HFF-Myc (cell line): ENCODE data around the gene SUOX.
"Not testable (repeated sequence)": the region's sequence is repeated elsewhere in the genome, so short reads cannot be mapped to it uniquely, and the experiment has no call there.

Experiments used
- DNase-seq: peaks from one replicate; pipeline ENCODE4 v3.0.0-alpha.2; 2011; ENCODE audit warnings: low read depth; ENCODE audit errors: extremely low read depth
- H3K4me3 ChIP-seq: replicated peaks from 2 replicates; pipeline ENCODE4 v1.5.1; 2011; ENCODE audit warnings: low read depth, mild to moderate bottlenecking, control low read depth, low read length
- CTCF ChIP-seq: IDR thresholded peaks from 2 replicates; pipeline ENCODE4 v1.5.1; 2012; ENCODE audit warnings: mild to moderate bottlenecking, low read depth, low read length, control low read depth; ENCODE audit errors: missing control alignments

The SUOX gene

DNA sequence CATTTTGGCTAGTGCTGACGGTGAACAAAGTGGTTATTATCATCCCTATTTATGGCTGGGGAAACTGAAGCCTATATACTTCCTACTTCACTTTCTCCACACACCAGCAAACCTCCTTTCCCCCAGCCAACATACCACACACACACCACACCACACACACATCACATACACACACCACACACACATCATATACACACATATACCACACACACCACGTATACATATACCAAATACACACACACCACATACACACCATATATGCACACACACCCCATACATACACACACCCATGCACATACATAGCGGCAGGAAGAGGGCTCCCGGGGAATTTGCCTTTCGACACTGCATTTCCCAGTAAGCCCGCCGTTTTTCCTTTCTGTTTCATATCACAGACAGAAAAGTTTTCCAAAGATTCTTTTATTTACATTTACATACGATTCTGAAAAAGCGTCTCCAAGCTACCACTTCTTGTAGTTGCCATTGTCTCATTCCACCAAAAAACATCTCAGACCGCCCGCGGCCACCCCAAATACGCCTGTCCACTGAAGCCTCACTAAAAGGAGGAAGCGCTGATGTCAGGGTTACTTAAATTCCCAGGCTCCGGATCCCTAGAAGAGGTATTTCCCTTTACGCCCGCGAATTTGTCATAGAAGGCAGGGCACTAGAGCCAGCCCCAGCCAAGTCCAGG, 24.0 kb upstream of the SUOX start:
- DNase-seq = no peak

GRCh38 chr12:55973599-55974307, 23.3 kb upstream of the SUOX start, which contains the start of gene RAB5B:
RAB5B (plus strand) TSS chr12:55974078; CDS start chr12:55986961, 12,883 bp downstream.
- no peak for TF ChIP-seq CTCF
- peak; percentile 100 for DNase-seq
- peak within 1 kb of the TSS; percentile 81 for H3K4me3 ChIP-seq

More for the DNA sequence above, 24.0 kb upstream of the SUOX start:
- peak overlapping the region; percentile 49 for H3K4me3 ChIP-seq
- TF ChIP-seq CTCF = no peak

DNA sequence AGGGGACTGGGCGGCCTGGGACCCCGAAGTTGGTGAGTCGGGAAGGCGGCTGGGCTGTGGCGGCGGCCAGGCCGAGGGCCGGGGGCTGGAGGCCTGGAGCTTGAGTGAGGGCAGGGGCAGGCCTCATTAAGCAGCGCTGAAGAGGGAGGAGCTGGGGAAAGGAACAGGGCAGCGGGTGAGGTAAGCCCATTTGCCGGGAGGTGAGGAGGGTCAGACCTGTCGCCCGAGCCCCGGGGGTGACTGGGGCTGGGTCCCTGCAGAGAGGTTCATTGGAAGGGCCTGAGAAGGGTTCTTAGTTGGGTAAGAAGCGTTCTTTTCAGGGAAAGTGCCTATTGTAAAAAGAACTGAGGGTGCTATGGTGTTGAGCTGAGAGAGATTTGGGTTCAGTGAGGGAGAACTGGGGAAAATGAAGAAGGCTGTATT, 22.8 kb upstream of the SUOX start:
- no peak for DNase-seq
- TF ChIP-seq CTCF = no peak
- peak overlapping the region; percentile 81 for H3K4me3 ChIP-seq

DNA sequence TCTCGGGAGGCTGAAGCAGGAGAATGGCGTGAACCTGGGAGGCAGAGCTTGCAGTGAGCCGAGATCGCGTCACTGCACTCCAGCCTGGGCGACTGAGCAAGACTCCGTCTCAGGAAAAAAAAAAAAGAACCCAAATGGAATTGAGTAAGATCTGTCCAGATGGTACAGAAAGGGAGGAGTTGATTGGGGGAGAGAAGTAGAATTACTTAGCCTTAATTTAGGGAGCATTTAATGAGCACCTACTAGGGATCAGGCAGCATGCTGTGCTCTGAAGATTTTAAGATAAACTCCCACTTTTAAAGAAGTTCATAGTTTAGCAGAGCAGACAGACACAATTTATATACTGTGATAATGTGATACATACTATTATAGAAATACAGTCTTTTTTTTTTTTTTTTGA, 18.7 kb upstream of the SUOX start:
- H3K4me3 ChIP-seq = no peak overlapping the region
- TF ChIP-seq CTCF = no peak

GRCh38 chr12:55979069-55979468, 18.0 kb upstream of the SUOX start:
- no peak overlapping the region for H3K4me3 ChIP-seq
- no peak for DNase-seq
- no peak for TF ChIP-seq CTCF

More for the DNA sequence above, 18.7 kb upstream of the SUOX start:
- DNase-seq = no peak

GRCh38 chr12:55981882-55982281, 15.2 kb upstream of the SUOX start:
- not testable (repeated sequence) for DNase-seq

GRCh38 chr12:55982319-55982936, 14.6 kb upstream of the SUOX start:
- TF ChIP-seq CTCF = no peak
- DNase-seq = no peak
- no peak overlapping the region for H3K4me3 ChIP-seq

More at GRCh38 chr12:55981882-55982281, 15.2 kb upstream of the SUOX start:
- H3K4me3 ChIP-seq = not testable (repeated sequence)
